Esophagus (tissue), 2 donors: ENCODE measurements around the gene PTK6. TPM values are rescaled to one million over a fixed set of nuclear protein-coding genes. Genes with fewer than 3 reads are reported as not detected.

Experiments used
- H3K27ac ChIP-seq, 2 donors: one replicate each; pipeline ENCODE4 v1.5.1; 2013; ENCODE audit warnings: low read depth in 2 of 2, mild to moderate bottlenecking in 2 of 2, inconsistent platforms in 1 of 2, low read length in 1 of 2, moderate library complexity in 1 of 2
- H3K27me3 ChIP-seq, 2 donors: one replicate each; pipeline ENCODE4 v1.6.1; 2013; ENCODE audit warnings: low read length in 2 of 2, control low read depth in 1 of 2, mild to moderate bottlenecking in 1 of 2; ENCODE audit not compliant: insufficient read depth in 2 of 2, control insufficient read depth in 1 of 2
- H3K36me3 ChIP-seq, 2 donors: one replicate each; pipeline ENCODE4 v1.6.1; 2013; ENCODE audit warnings: low read length in 1 of 2; ENCODE audit not compliant: control insufficient read depth in 2 of 2, insufficient read depth in 2 of 2
- H3K4me1 ChIP-seq, 2 donors: one replicate each; pipeline ENCODE4 v1.6.1; 2013; ENCODE audit warnings: low read length in 1 of 2; ENCODE audit not compliant: control insufficient read depth in 2 of 2, insufficient read depth in 2 of 2
- H3K4me3 ChIP-seq, 2 donors: one replicate each; pipeline ENCODE4 v1.5.1; 2013; ENCODE audit warnings: low read length in 2 of 2, mild to moderate bottlenecking in 2 of 2, low read depth in 1 of 2, moderate library complexity in 1 of 2
- H3K9me3 ChIP-seq, 2 donors: one replicate each; pipeline ENCODE4 v1.6.1; 2013; ENCODE audit warnings: mild to moderate bottlenecking in 2 of 2, low read depth in 1 of 2, low read length in 1 of 2, moderate library complexity in 1 of 2; ENCODE audit not compliant: control insufficient read depth in 2 of 2, insufficient read depth in 1 of 2
- WGBS, 2 donors: extraction: QIAGEN DNeasy Blood & Tissue Kit; methylation state at CpG; one replicate each; pipeline ENCODE4 v1.1.7; 2013; 5-methylcytosine and 5-hydroxymethylcytosine counted together
- polyA plus RNA-seq, 2 donors: library from polyadenylated mRNA; stranded (reverse); fragments of 200-250 nt; gene quantifications; one replicate each; pipeline ENCODE4 v1.2.3, GENCODE V29; 2013
- donor health status: healthy with polysubstance abuse.
- donor health status: Bipolar disorder and iron deficiency.

Gene PTK6
- polyA plus RNA-seq, 2 donors: 80.1 to 81.6 TPM

- no peaks in the 10 kb centered on the region for H3K9me3 ChIP-seq
- no peaks in the 10 kb centered on the region for H3K36me3 ChIP-seq
- 27 to 35% methylated on average over 26 to 27 of the region's 27 CpGs for WGBS, 2 donors
- H3K4me1 ChIP-seq: peaks cover 0 to 42% of the 10 kb centered on the region in 2 donors
- peak overlapping the region; percentile 94 to 97 for H3K27ac ChIP-seq
- H3K27me3 ChIP-seq: no peaks in the 10 kb centered on the region
- no peak overlapping the region for H3K4me3 ChIP-seq
Observed at GRCh38 chr20:63538204-63539091, 1.3 kb upstream of the PTK6 start.

GRCh38 chr20:63537525-63538203 is 488 bp upstream of the PTK6 start:
- Histone ChIP-seq H3K4me3 (peak overlapping the region; percentile 67 to 69), H3K27me3 (no peaks in the 10 kb centered on the region), H3K9me3 (no peaks in the 10 kb centered on the region), H3K36me3 (no peaks in the 10 kb centered on the region), H3K27ac (peak overlapping the region; percentile 94 to 97), H3K4me1 (peaks cover 0 to 42% of the 10 kb centered on the region in 2 donors)
- WGBS, 2 donors: 7 to 9% methylated on average over 27 to 34 of the region's 34 CpGs

GRCh38 chr20:63536241-63536977 is 767 bp downstream of the PTK6 start:
- WGBS, 2 donors: 39 to 43% methylated on average over 35 of the region's 35 CpGs

GRCh38 chr20:63534831-63535651 is 2.1 kb downstream of the PTK6 start:
- Histone ChIP-seq H3K9me3 (peaks cover 0 to 2% of the 10 kb centered on the region in 2 donors), H3K4me3 (peak overlapping the region; percentile 13 to 47), H3K36me3 (peaks cover 0 to 12% of the 10 kb centered on the region in 2 donors), H3K4me1 (peaks cover 0 to 40% of the 10 kb centered on the region in 2 donors), H3K27ac (peak overlapping the region; percentile 94 to 95), H3K27me3 (no peaks in the 10 kb centered on the region)
- WGBS, 2 donors: 28 to 35% methylated on average over 40 to 49 of the region's 49 CpGs

More at GRCh38 chr20:63536241-63536977, 767 bp downstream of the PTK6 start:
- Histone ChIP-seq H3K27me3 (no peaks in the 10 kb centered on the region), H3K9me3 (peaks cover 0 to 2% of the 10 kb centered on the region in 2 donors), H3K4me1 (peaks cover 0 to 47% of the 10 kb centered on the region in 2 donors), H3K4me3 (peak overlapping the region; percentile 67 to 69), H3K36me3 (peaks cover 0 to 7% of the 10 kb centered on the region in 2 donors), H3K27ac (peak overlapping the region; percentile 94 to 97)

- Histone ChIP-seq H3K27me3 (no peaks in the 10 kb centered on the region), H3K4me3 (peak overlapping the region; percentile 13 to 47), H3K36me3 (peaks cover 0 to 18% of the 10 kb centered on the region in 2 donors), H3K4me1 (peaks cover 0 to 42% of the 10 kb centered on the region in 2 donors), H3K27ac (peak overlapping the region; percentile 94 to 95), H3K9me3 (peaks cover 0 to 2% of the 10 kb centered on the region in 2 donors)
- WGBS, 2 donors: 35 to 44% methylated on average over 12 of the region's 12 CpGs
Observed at GRCh38 chr20:63534427-63534830, 2.7 kb downstream of the PTK6 start.

GRCh38 chr20:63533871-63534393 is 3.2 kb downstream of the PTK6 start:
- peak overlapping the region; percentile 94 to 95 for H3K27ac ChIP-seq
- 43 to 44% methylated on average over 24 to 28 of the region's 28 CpGs for WGBS, 2 donors
- no peaks in the 10 kb centered on the region for H3K27me3 ChIP-seq
- peak overlapping the region; percentile 13 to 47 for H3K4me3 ChIP-seq
- peaks cover 0 to 21% of the 10 kb centered on the region in 2 donors for H3K36me3 ChIP-seq
- H3K9me3 ChIP-seq: peaks cover 0 to 2% of the 10 kb centered on the region in 2 donors
- peaks cover 0 to 37% of the 10 kb centered on the region in 2 donors for H3K4me1 ChIP-seq

GRCh38 chr20:63533388-63533787 is 3.8 kb downstream of the PTK6 start:
- Histone ChIP-seq H3K27me3 (no peaks in the 10 kb centered on the region), H3K9me3 (peaks cover 0 to 2% of the 10 kb centered on the region in 2 donors), H3K27ac (peak overlapping the region in 1 of 2 donors; percentile 94), H3K36me3 (peaks cover 0 to 21% of the 10 kb centered on the region in 2 donors), H3K4me3 (peak overlapping the region in 1 of 2 donors; percentile 47), H3K4me1 (peaks cover 0 to 36% of the 10 kb centered on the region in 2 donors)
- WGBS, 2 donors: 73 to 78% methylated on average over 14 of the region's 14 CpGs

- 74 to 82% methylated on average over 24 of the region's 24 CpGs for WGBS, 2 donors
- Histone ChIP-seq H3K4me3 (no peak overlapping the region), H3K9me3 (peaks cover 0 to 2% of the 10 kb centered on the region in 2 donors), H3K4me1 (peaks cover 0 to 36% of the 10 kb centered on the region in 2 donors), H3K36me3 (peaks cover 0 to 21% of the 10 kb centered on the region in 2 donors), H3K27me3 (no peaks in the 10 kb centered on the region), H3K27ac (no peak overlapping the region)
Observed at GRCh38 chr20:63532449-63532971, 4.7 kb downstream of the PTK6 start.
